Measurements from ENCODE around the gene SMPD1. TPM values are rescaled to one million over a fixed set of nuclear protein-coding genes. Genes with fewer than 3 reads are reported as not detected.
A peak's percentile ranks its signal among the peaks of the same experiment; 100 is the strongest.

The SMPD1 gene
- 75.6 and 78.4 TPM in 2 replicates for total RNA-seq

GRCh38 chr11:6389905-6390717 is at the start of gene SMPD1:
Gene SMPD1 (plus strand): TSS chr11:6390474. CDS start chr11:6390599, 125 bp downstream.
- Histone ChIP-seq H3K36me3 (ENCODE audit: insufficient read depth, low read length) (peaks cover 3% of the 10 kb centered on the region), H3K79me2 (ENCODE audit: insufficient read depth, low read length) (peaks cover 15% of the 10 kb centered on the region), H3K4me2 (ENCODE audit: insufficient read depth, low read length) (peak within 1 kb of the TSS; percentile 93), H4K20me1 (ENCODE audit: insufficient read depth, low read length) (no peaks in the 10 kb centered on the region), H3K9me3 (ENCODE audit: low read depth, low read length) (no peaks in the 10 kb centered on the region), H3K27ac (ENCODE audit: low read depth, low read length) (peak within 1 kb of the TSS; percentile 59), H3K27me3 (ENCODE audit: insufficient read depth, low read length) (no peaks in the 10 kb centered on the region), H2AFZ (ENCODE audit: low read length) (peak within 1 kb of the TSS; percentile 88), H3K4me3 (ENCODE audit: insufficient read depth, low read length) (peak within 1 kb of the TSS; percentile 76), H3K4me1 (ENCODE audit: insufficient read depth, low read length) (peaks cover 25% of the 10 kb centered on the region)
- DNase-seq (ENCODE audit: insufficient read length, low spot score, missing footprints) = peak; percentile 99
- TF ChIP-seq CTCF (IDR thresholded peaks at IDR 0.05; ENCODE audit: extremely low read depth, low read depth, low read length) = no peak

- H3K4me3 ChIP-seq (ENCODE audit: insufficient read depth, low read length) = no peak overlapping the region
- H3K9me3 ChIP-seq (ENCODE audit: low read depth, low read length) = no peaks in the 10 kb centered on the region
- DNase-seq (ENCODE audit: insufficient read length, low spot score, missing footprints) = no peak
- no peaks in the 10 kb centered on the region for H3K36me3 ChIP-seq (ENCODE audit: insufficient read depth, low read length)
- no peaks in the 10 kb centered on the region for H3K27me3 ChIP-seq (ENCODE audit: insufficient read depth, low read length)
- TF ChIP-seq CTCF (IDR thresholded peaks at IDR 0.05; ENCODE audit: extremely low read depth, low read depth, low read length) = no peak
- H2AFZ ChIP-seq (ENCODE audit: low read length) = no peak overlapping the region
- no peaks in the 10 kb centered on the region for H4K20me1 ChIP-seq (ENCODE audit: insufficient read depth, low read length)
- H3K4me2 ChIP-seq (ENCODE audit: insufficient read depth, low read length) = no peak overlapping the region
- H3K4me1 ChIP-seq (ENCODE audit: insufficient read depth, low read length) = no peaks in the 10 kb centered on the region
- H3K79me2 ChIP-seq (ENCODE audit: insufficient read depth, low read length) = no peaks in the 10 kb centered on the region
- no peak overlapping the region for H3K27ac ChIP-seq (ENCODE audit: low read depth, low read length)
These were observed 44.9 kb upstream of the SMPD1 start for GRCh38 chr11:6345366-6345765.

- TF ChIP-seq CTCF (IDR thresholded peaks at IDR 0.05; ENCODE audit: extremely low read depth, low read depth, low read length) = no peak
- H3K4me3 ChIP-seq (ENCODE audit: insufficient read depth, low read length) = no peak overlapping the region
- H3K4me1 ChIP-seq (ENCODE audit: insufficient read depth, low read length) = peaks cover 9% of the 10 kb centered on the region
- no peak overlapping the region for H3K4me2 ChIP-seq (ENCODE audit: insufficient read depth, low read length)
- H4K20me1 ChIP-seq (ENCODE audit: insufficient read depth, low read length) = no peaks in the 10 kb centered on the region
- DNase-seq (ENCODE audit: insufficient read length, low spot score, missing footprints) = no peak
- H3K27ac ChIP-seq (ENCODE audit: low read depth, low read length) = no peak overlapping the region
- no peaks in the 10 kb centered on the region for H3K36me3 ChIP-seq (ENCODE audit: insufficient read depth, low read length)
- H3K9me3 ChIP-seq (ENCODE audit: low read depth, low read length) = no peaks in the 10 kb centered on the region
- no peaks in the 10 kb centered on the region for H3K27me3 ChIP-seq (ENCODE audit: insufficient read depth, low read length)
- no peaks in the 10 kb centered on the region for H3K79me2 ChIP-seq (ENCODE audit: insufficient read depth, low read length)
- H2AFZ ChIP-seq (ENCODE audit: low read length) = no peak overlapping the region
These were observed 40.2 kb upstream of the SMPD1 start for GRCh38 chr11:6350043-6350442.

GRCh38 chr11:6350486-6350885 is 39.8 kb upstream of the SMPD1 start:
- peaks cover 12% of the 10 kb centered on the region for H3K4me1 ChIP-seq (ENCODE audit: insufficient read depth, low read length)
- no peaks in the 10 kb centered on the region for H3K36me3 ChIP-seq (ENCODE audit: insufficient read depth, low read length)
- H3K27me3 ChIP-seq (ENCODE audit: insufficient read depth, low read length) = no peaks in the 10 kb centered on the region
- TF ChIP-seq CTCF (IDR thresholded peaks at IDR 0.05; ENCODE audit: extremely low read depth, low read depth, low read length) = no peak
- no peak for DNase-seq (ENCODE audit: insufficient read length, low spot score, missing footprints)
- H2AFZ ChIP-seq (ENCODE audit: low read length) = no peak overlapping the region
- H4K20me1 ChIP-seq (ENCODE audit: insufficient read depth, low read length) = no peaks in the 10 kb centered on the region
- no peak overlapping the region for H3K27ac ChIP-seq (ENCODE audit: low read depth, low read length)
- H3K4me3 ChIP-seq (ENCODE audit: insufficient read depth, low read length) = no peak overlapping the region
- no peak overlapping the region for H3K4me2 ChIP-seq (ENCODE audit: insufficient read depth, low read length)
- no peaks in the 10 kb centered on the region for H3K9me3 ChIP-seq (ENCODE audit: low read depth, low read length)
- H3K79me2 ChIP-seq (ENCODE audit: insufficient read depth, low read length) = no peaks in the 10 kb centered on the region

Data from osteoblast (primary cell).